A549 (cell line): Measurements from ENCODE around the gene NEK8.

Experiments
- CEBPB ChIP-seq, 2 experiments: fragments of >200 bp in 1 of 2; sonication (Bioruptor Twin) in 1 of 2; formaldehyde crosslinking in 1 of 2; IDR thresholded peaks; 2 replicates each; pipeline ENCODE4 v1.6.1; 2012 to 2016
- CTCF ChIP-seq: fragments of >200 bp; sonication (Bioruptor Twin); formaldehyde crosslinking; IDR thresholded peaks from 3 replicates; pipeline ENCODE4 v1.5.1; 2016
- EHMT2 ChIP-seq: fragments of 200-600 bp; sonication (generic); IDR thresholded peaks from 2 replicates; pipeline ENCODE4 v1.6.1; 2016; ENCODE audit warnings: antibody characterized with exemption, low read depth, mild to moderate bottlenecking, moderate library complexity
- EP300 ChIP-seq, 2 experiments: fragments of >200 bp; sonication (Bioruptor Twin); formaldehyde crosslinking; IDR thresholded peaks; 2 replicates in 1 of 2; 3 replicates in 1 of 2; pipeline ENCODE4 v1.6.1; 2016 to 2017
- HOXA7 ChIP-seq: fragments of 250-450 bp; sonication (Bioruptor Pico); IDR thresholded peaks from 2 replicates; pipeline ENCODE4 v1.5.0; 2020; ENCODE audit warnings: mild to moderate bottlenecking, moderate library complexity
- NFE2L2 ChIP-seq: fragments of 150-350 bp; conservative IDR thresholded peaks from 2 replicates; pipeline ENCODE4 v1.6.1; 2014; ENCODE audit warnings: low read length
- PHF8 ChIP-seq: fragments of 200-600 bp; sonication (generic); IDR thresholded peaks from 2 replicates; pipeline ENCODE4 v1.6.1; 2016; ENCODE audit warnings: low read depth, mild to moderate bottlenecking, antibody characterized with exemption, moderate library complexity, borderline replicate concordance
- POLR2A ChIP-seq: IDR thresholded peaks from 2 replicates; pipeline ENCODE4 v1.6.1; 2012; ENCODE audit warnings: mild to moderate bottlenecking, low read length
- RAD21 ChIP-seq, 2 experiments: fragments of >200 bp in 1 of 2; sonication (Bioruptor Twin) in 1 of 2; formaldehyde crosslinking in 1 of 2; IDR thresholded peaks in 1 of 2; conservative IDR thresholded peaks in 1 of 2; 2 replicates in 1 of 2; 3 replicates in 1 of 2; pipeline ENCODE4 v1.6.1; 2012 to 2018; ENCODE audit warnings: inconsistent platforms in 1 of 2
- REST ChIP-seq: fragments of 200-600 bp; sonication (generic); IDR thresholded peaks from 2 replicates; pipeline ENCODE4 v1.6.1; 2016; ENCODE audit warnings: antibody characterized with exemption, mild to moderate bottlenecking, moderate library complexity
- TP53 ChIP-seq: fragments of 250-450 bp; sonication (Bioruptor Pico); IDR thresholded peaks from 2 replicates; pipeline ENCODE4 v1.5.0; 2021; ENCODE audit warnings: mild to moderate bottlenecking, moderate library complexity

- no peak for TF ChIP-seq POLR2A
- no peak for TF ChIP-seq CTCF
- no peak for TF ChIP-seq RAD21 (conservative IDR thresholded peaks at IDR 0.05 in 1 of 2, IDR thresholded peaks at IDR 0.05 in 1 of 2)
- no peak for TF ChIP-seq PHF8
- no peak for TF ChIP-seq TP53 (CRISPR knock-in tag)
- TF ChIP-seq EHMT2: no peak
- TF ChIP-seq NFE2L2: no peak
- no peak for TF ChIP-seq EP300 (IDR thresholded peaks at IDR 0.05)
- no peak for TF ChIP-seq REST
- TF ChIP-seq CEBPB (IDR thresholded peaks at IDR 0.05): no peak
- TF ChIP-seq HOXA7 (CRISPR knock-in tag): no peak
Observed at GRCh38 chr17:28711723-28712031, 16.9 kb upstream of the NEK8 start, which contains the start of gene PROCA1.
